NB4 (cell line): Measurements from ENCODE around the gene KLF3.

ENCODE experiments used
- CTCF ChIP-seq: IDR thresholded peaks from one replicate; pipeline ENCODE4 v1.5.1; 2012; ENCODE audit warnings: low read depth, low read length
- MAX ChIP-seq: IDR thresholded peaks from 2 replicates; pipeline ENCODE4 v1.6.1; 2011; ENCODE audit warnings: low read depth, low read length
- MYC ChIP-seq: IDR thresholded peaks from 2 replicates; pipeline ENCODE4 v1.6.1; 2011; ENCODE audit warnings: low read depth, low read length
- POLR2A ChIP-seq: IDR thresholded peaks from 2 replicates; pipeline ENCODE4 v1.6.1; 2011; ENCODE audit warnings: mild to moderate bottlenecking; ENCODE audit not compliant: insufficient read length; ENCODE audit errors: extremely low read depth

- TF ChIP-seq MAX (no peak), POLR2A (no peak), CTCF (no peak), MYC (no peak)
These were observed 19.3 kb downstream of the KLF3 start for GRCh38 chr4:38683276-38683675.
